ENCODE data around the gene VAMP5.
A peak's percentile ranks its signal among the peaks of the same experiment; 100 is the strongest.
"Not testable (repeated sequence)": the region's sequence is repeated elsewhere in the genome, so short reads cannot be mapped to it uniquely, and the experiment has no call there.

VAMP5 gene

GRCh38 chr2:85606116-85606455 is 21.9 kb downstream of the VAMP5 start:
- no peak for DNase-seq (ENCODE audit: low read depth)
- TF ChIP-seq CTCF (IDR thresholded peaks at IDR 0.05; ENCODE audit: control insufficient read depth, insufficient read depth, low read depth, low read length, missing control alignments), result no peak
- no peak overlapping the region for H3K4me3 ChIP-seq (ENCODE audit: control insufficient read depth, low read depth, low read length)

- no peak for TF ChIP-seq CTCF (IDR thresholded peaks at IDR 0.05; ENCODE audit: control insufficient read depth, insufficient read depth, low read depth, low read length, missing control alignments)
These were observed 23.3 kb downstream of the VAMP5 start for GRCh38 chr2:85607268-85608215.

GRCh38 chr2:85611217-85611704 is 27.0 kb downstream of the VAMP5 start:
- no peak for TF ChIP-seq CTCF (IDR thresholded peaks at IDR 0.05; ENCODE audit: control insufficient read depth, insufficient read depth, low read depth, low read length, missing control alignments)
- no peak for DNase-seq (ENCODE audit: low read depth)
- H3K4me3 ChIP-seq (ENCODE audit: control insufficient read depth, low read depth, low read length), result peak overlapping the region; percentile 74

More at GRCh38 chr2:85607268-85608215, 23.3 kb downstream of the VAMP5 start:
- DNase-seq (ENCODE audit: low read depth), result no peak
- no peak overlapping the region for H3K4me3 ChIP-seq (ENCODE audit: control insufficient read depth, low read depth, low read length)

GRCh38 chr2:85611705-85612587 is 27.7 kb downstream of the VAMP5 start, which contains the start of gene C2orf68:
Gene C2orf68, minus strand, starts transcription at chr2:85612066. Its CDS starts 82 bp downstream, at chr2:85611984.
- no peak for DNase-seq (ENCODE audit: low read depth)
- TF ChIP-seq CTCF (IDR thresholded peaks at IDR 0.05; ENCODE audit: control insufficient read depth, insufficient read depth, low read depth, low read length, missing control alignments), result no peak
- peak within 1 kb of the TSS; percentile 74 for H3K4me3 ChIP-seq (ENCODE audit: control insufficient read depth, low read depth, low read length)

GRCh38 chr2:85613717-85614515 is 29.7 kb downstream of the VAMP5 start:
- no peak overlapping the region for H3K4me3 ChIP-seq (ENCODE audit: control insufficient read depth, low read depth, low read length)
- DNase-seq (ENCODE audit: low read depth), result no peak
- TF ChIP-seq CTCF (IDR thresholded peaks at IDR 0.05; ENCODE audit: control insufficient read depth, insufficient read depth, low read depth, low read length, missing control alignments), result no peak

GRCh38 chr2:85614757-85615156 is 30.5 kb downstream of the VAMP5 start:
- H3K4me3 ChIP-seq (ENCODE audit: control insufficient read depth, low read depth, low read length); DNase-seq (ENCODE audit: low read depth): not testable (repeated sequence)

All from AG09309 (cell line).